ENCODE data around the gene RALGAPA1.

GRCh38 chr14:35531960-35532747 is 276.9 kb downstream of the RALGAPA1 start:
- TF ChIP-seq CTCF (IDR thresholded peaks at IDR 0.05): no peak
- no peak for TF ChIP-seq EZH2 (IDR thresholded peaks at IDR 0.05; ENCODE audit: borderline replicate concordance, insufficient read depth, low read depth, low read length, poor library complexity, severe bottlenecking)
